GM12878 (cell line): ENCODE results near the gene FMN2.

ENCODE experiments used
- BCLAF1 ChIP-seq: fragments of 450-650 bp; IDR thresholded peaks from 2 replicates; pipeline ENCODE4 v1.6.1; 2017; ENCODE audit warnings: antibody characterized with exemption, mild to moderate bottlenecking, moderate library complexity
- CREM ChIP-seq: IDR thresholded peaks from 2 replicates; pipeline ENCODE4 v1.6.1; 2014; ENCODE audit warnings: antibody characterized with exemption, low read depth
- CTCF ChIP-seq, 3 experiments: IDR thresholded peaks in 2 of 3; conservative IDR thresholded peaks in 1 of 3; 2 replicates each; pipeline ENCODE4 v1.5.1; 2011; ENCODE audit warnings: low read depth in 3 of 3, low read length in 3 of 3, mild to moderate bottlenecking in 3 of 3, control low read depth in 2 of 3, moderate library complexity in 2 of 3, inconsistent platforms in 1 of 3, mixed read lengths in 1 of 3; ENCODE audit not compliant: control insufficient read depth in 2 of 3, insufficient read depth in 1 of 3; ENCODE audit errors: extremely low read depth in 1 of 3
- SMARCA5 ChIP-seq: fragments of 450-650 bp; IDR thresholded peaks from 2 replicates; pipeline ENCODE4 v1.6.1; 2017; ENCODE audit warnings: mild to moderate bottlenecking
- SMC3 ChIP-seq: IDR thresholded peaks from 2 replicates; pipeline ENCODE4 v1.6.1; 2011; ENCODE audit warnings: low read length, improper control_type of control experiment, borderline replicate concordance
- STAT1 ChIP-seq: fragments of 450-650 bp; conservative IDR thresholded peaks from 2 replicates; pipeline ENCODE4 v1.6.1; 2014; ENCODE audit warnings: antibody characterized with exemption, mild to moderate bottlenecking
- TCF12 ChIP-seq: IDR thresholded peaks from 2 replicates; pipeline ENCODE4 v1.6.1; 2011; ENCODE audit warnings: low read depth, mild to moderate bottlenecking, low read length

GRCh38 chr1:240256836-240257503 lies 165.3 kb downstream of the FMN2 start:
- TF ChIP-seq SMARCA5 (no peak), STAT1 (no peak), CTCF (IDR thresholded peaks at IDR 0.05 in 2 of 3, conservative IDR thresholded peaks at IDR 0.05 in 1 of 3; ENCODE audit: control insufficient read depth in 2 of 3, extremely low read depth in 1 of 3, insufficient read depth in 1 of 3, low read depth in 3 of 3, low read length in 3 of 3) (no peak), TCF12 (no peak), CREM (no peak), BCLAF1 (no peak), SMC3 (no peak)
